GM12865 (cell line): ENCODE data around the gene USP31.

Source experiments
- DNase-seq: peaks from one replicate; pipeline ENCODE4 v3.0.0; 2010; ENCODE audit warnings: low read depth
- H3K4me3 ChIP-seq: 2 replicates; pipeline ENCODE4 v1.5.1; 2011; ENCODE audit warnings: mild to moderate bottlenecking, low read depth, low read length, control low read depth
- TF ChIP-seq, protein P1 (sequence below): IDR thresholded peaks from 2 replicates; pipeline ENCODE4 v1.5.1; 2011; ENCODE audit warnings: low read length, control low read depth, low read depth, inconsistent platforms; ENCODE audit not compliant: insufficient read depth; ENCODE audit errors: missing control alignments

Gene USP31

DNA sequence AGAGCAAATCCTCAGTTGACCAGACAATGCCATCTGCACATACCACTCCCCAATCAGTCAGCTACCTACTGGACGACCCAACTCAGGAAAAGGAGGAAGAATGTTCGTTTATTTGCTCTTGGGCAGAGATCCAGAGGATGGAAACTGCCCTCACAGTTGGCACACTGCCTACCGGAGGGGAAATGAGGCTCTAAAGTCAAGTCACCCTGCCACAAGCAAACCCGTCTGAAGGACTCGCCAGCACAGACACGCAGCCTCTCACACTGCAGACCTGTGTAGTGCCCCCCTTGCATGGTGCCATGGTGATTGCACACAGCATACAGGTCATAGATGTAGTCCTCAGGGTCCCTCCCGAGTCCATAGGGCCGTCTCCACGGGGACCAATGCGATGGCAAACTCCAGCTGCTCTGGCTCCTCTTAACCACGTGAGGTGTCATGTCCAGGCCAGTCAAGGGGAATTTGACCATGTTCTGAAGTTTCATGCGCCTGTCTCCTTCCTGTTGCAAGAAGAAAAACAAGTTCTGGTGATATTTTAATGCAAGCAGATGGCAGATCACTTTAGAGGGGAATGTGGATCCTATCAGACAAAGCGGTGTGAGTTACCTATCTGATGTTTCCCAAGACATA lies 69.5 kb downstream of the USP31 start:
- DNase-seq = no peak
- TF ChIP-seq, protein P1, sequence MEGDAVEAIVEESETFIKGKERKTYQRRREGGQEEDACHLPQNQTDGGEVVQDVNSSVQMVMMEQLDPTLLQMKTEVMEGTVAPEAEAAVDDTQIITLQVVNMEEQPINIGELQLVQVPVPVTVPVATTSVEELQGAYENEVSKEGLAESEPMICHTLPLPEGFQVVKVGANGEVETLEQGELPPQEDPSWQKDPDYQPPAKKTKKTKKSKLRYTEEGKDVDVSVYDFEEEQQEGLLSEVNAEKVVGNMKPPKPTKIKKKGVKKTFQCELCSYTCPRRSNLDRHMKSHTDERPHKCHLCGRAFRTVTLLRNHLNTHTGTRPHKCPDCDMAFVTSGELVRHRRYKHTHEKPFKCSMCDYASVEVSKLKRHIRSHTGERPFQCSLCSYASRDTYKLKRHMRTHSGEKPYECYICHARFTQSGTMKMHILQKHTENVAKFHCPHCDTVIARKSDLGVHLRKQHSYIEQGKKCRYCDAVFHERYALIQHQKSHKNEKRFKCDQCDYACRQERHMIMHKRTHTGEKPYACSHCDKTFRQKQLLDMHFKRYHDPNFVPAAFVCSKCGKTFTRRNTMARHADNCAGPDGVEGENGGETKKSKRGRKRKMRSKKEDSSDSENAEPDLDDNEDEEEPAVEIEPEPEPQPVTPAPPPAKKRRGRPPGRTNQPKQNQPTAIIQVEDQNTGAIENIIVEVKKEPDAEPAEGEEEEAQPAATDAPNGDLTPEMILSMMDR = no peak
- H3K4me3 ChIP-seq = no peak overlapping the region

DNA sequence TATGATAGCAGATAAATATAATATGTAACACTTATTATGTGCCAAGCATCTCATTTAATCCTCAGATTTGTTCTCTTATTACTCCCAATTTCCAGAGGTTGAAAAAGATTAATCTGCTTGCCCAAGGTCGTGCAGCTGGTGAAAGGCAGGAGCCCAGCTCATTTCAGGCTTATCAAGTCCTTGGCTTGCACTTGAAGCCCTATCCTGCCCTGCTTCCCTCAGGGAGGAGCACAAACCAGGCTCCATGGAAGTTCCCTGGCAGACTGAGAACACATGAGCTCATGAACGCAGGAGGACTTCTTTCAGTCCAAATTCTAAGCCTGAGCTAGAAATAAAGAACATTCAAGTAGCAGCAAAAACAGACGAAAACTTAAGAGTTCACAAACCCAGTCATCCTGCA lies 74.8 kb downstream of the USP31 start:
- no peak overlapping the region for H3K4me3 ChIP-seq

DNA sequence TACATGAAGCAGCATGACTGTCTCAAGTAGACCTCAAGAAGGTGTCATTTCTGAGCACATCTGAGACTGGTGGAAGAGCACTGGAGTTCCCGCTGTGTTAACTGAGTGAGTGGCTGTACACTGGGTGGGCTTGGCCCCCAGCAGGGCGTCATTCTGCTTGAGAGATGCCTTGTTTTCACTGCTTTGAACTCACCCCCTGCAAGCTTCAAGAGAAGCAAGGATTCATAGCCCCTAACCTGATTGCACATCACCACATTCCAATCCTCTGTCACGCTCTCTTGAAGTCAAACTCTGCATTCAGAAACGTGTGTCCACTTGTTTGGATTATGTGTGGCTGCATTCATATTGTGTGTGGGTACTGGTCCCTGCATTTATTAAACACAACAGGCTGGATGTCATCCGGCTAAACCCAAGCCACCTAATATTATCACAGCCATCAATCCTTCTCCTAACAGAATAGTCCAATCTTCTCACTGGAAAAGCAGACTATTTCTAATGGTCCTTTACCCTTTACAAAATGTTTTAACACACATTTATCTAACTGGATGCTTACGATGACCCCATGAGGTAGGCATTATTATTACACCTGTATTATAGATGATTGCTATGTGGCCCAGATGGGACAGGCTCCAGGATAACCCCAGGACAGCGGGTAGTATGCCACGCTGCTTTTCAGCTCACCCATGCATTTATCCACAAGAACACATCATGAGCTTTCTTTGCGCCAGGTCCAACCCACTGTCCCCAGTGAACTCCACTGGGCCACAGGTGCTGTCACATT lies 76.3 kb downstream of the USP31 start:
- H3K4me3 ChIP-seq = no peak overlapping the region
- TF ChIP-seq, protein P1 = no peak
- no peak for DNase-seq

More for the DNA sequence above, 74.8 kb downstream of the USP31 start:
- TF ChIP-seq, protein P1 = no peak
- no peak for DNase-seq

DNA sequence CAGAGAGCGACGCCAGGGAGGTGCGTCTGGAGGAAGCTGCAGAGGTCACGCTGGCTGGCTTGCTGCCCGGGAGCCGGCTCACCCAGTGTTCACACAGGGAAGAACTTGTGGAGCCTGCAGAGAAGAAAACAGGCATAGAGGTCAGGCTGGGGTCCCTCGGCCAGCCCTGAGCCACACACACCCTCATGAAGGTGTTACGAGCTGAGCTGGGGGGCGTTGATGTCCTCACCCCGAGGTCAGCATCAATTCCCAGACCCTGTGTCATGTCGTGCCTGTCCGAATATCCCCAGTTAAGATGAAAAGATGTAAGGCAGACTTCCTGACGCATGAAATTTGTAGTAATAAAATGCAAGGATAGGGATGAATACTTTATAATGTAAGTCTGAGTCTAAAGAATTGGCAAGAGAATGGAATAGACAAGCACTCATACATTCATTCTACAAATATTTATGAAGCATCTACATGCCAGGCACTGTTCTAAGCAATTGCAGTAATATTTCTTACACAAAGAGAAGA lies 77.1 kb downstream of the USP31 start:
- TF ChIP-seq, protein P1 = no peak
- no peak for DNase-seq
- no peak overlapping the region for H3K4me3 ChIP-seq

DNA sequence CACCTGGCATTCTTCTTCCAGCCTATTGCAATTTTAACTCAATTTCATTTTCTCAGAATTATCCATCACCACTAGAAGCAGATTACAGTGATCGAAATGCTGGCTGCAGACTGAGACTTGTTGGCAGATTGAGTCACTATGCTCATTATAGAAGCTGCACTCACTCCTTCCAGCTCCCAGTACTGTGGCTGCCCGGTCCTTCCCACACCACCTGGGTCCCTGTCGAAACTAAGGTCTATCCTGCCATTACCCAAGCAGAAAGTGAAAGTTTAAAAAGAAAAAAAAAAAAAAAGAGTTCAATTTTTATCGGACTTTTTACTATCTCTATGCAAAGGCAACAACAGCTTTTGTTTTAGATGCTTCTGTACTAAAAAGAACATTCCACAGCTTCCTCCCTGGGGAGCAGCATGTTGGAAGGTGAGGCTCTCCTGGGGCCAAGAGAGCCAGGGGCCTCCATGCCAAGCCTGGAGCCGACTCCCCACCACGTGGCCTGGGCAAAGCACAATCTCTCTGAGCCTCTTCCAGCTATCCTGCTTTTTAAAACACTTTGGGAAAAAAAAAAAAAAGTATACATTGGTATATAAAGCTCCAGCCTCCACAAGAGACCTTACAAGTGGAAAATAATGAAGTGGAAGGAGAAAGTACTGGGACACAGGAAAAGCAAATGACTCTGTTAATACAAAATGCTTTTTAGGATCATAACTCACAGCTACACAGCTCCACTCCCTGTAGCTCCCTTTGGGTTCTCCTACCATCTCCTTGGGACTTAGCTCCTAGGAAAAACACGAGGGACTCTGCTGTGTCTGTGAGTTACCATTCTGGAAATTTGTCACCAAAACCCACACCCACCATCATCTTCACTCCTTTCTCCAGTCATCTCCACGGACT lies 77.8 kb downstream of the USP31 start:
- H3K4me3 ChIP-seq = no peak overlapping the region
- TF ChIP-seq, protein P1 = no peak
- DNase-seq = no peak

DNA sequence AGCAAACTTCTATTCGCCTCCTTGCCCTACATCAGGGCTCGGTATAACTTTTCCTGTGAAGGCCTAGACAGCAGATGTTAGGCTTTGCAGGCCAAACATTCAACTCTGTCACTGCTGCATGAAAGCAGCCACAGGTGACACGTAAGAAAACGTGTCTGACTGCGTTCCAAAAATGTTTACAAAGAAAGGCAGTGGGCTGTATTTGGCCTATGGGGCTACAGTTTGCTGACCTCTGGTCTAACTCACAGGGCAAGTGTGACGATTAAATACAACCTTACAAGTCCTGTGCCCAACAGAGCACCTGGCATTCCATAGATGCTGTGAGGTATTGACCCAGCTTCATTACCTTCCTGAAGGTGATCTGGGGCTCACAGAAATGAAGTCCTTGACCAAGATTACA lies 79.4 kb downstream of the USP31 start:
- H3K4me3 ChIP-seq = no peak overlapping the region
- TF ChIP-seq, protein P1 = no peak
- DNase-seq = no peak
